Mesendoderm (in vitro differentiated cells): ENCODE measurements around the gene SNAP29.
"Not testable (repeated sequence)": the region's sequence is repeated elsewhere in the genome, so short reads cannot be mapped to it uniquely, and the experiment has no call there.

Experiments
- DNase-seq: peaks from one replicate; pipeline ENCODE4 v3.0.0; 2013
- H2AK5ac ChIP-seq: 2 replicates; pipeline ENCODE4 v1.6.1; 2013; ENCODE audit warnings: low read length, inconsistent platforms
- H2BK120ac ChIP-seq: 2 replicates; pipeline ENCODE4 v1.6.1; 2013; ENCODE audit warnings: low read depth, mild to moderate bottlenecking, low read length, moderate library complexity, mixed read lengths
- H2BK15ac ChIP-seq: replicated peaks from 2 replicates; pipeline ENCODE4 v1.6.1; 2013; ENCODE audit warnings: low read depth, mild to moderate bottlenecking, moderate library complexity
- H2BK5ac ChIP-seq: 2 replicates; pipeline ENCODE4 v1.6.1; 2013; ENCODE audit warnings: low read length, inconsistent platforms
- H3K18ac ChIP-seq: 2 replicates; pipeline ENCODE4 v1.6.1; 2013; ENCODE audit warnings: mild to moderate bottlenecking, low read length, mixed read lengths
- H3K23ac ChIP-seq: one replicate; pipeline ENCODE4 v1.6.1; 2013; ENCODE audit warnings: low read length
- H3K27ac ChIP-seq: 2 replicates; pipeline ENCODE4 v1.5.1; 2013; ENCODE audit warnings: low read depth, mild to moderate bottlenecking, inconsistent platforms, low read length, moderate library complexity
- H3K27me3 ChIP-seq: 2 replicates; pipeline ENCODE4 v1.6.1; 2013; ENCODE audit warnings: low read length, control low read depth, mild to moderate bottlenecking, inconsistent platforms; ENCODE audit not compliant: insufficient read depth, poor library complexity
- H3K36me3 ChIP-seq: 2 replicates; pipeline ENCODE4 v1.6.1; 2013; ENCODE audit warnings: low read length, inconsistent platforms; ENCODE audit not compliant: control insufficient read depth, insufficient read depth
- H3K4ac ChIP-seq: one replicate; pipeline ENCODE4 v1.6.1; 2013; ENCODE audit warnings: low read depth, mild to moderate bottlenecking, low read length, moderate library complexity
- H3K4me1 ChIP-seq: 2 replicates; pipeline ENCODE4 v1.6.1; 2013; ENCODE audit warnings: low read depth, low read length, inconsistent platforms; ENCODE audit not compliant: control insufficient read depth
- H3K4me2 ChIP-seq: 2 replicates; pipeline ENCODE4 v1.6.1; 2013; ENCODE audit warnings: low read length
- H3K4me3 ChIP-seq: 2 replicates; pipeline ENCODE4 v1.5.1; 2013; ENCODE audit warnings: mild to moderate bottlenecking, low read length
- H3K56ac ChIP-seq: one replicate; pipeline ENCODE4 v1.6.1; 2013; ENCODE audit warnings: low read length
- H3K79me1 ChIP-seq: 2 replicates; pipeline ENCODE4 v1.6.1; 2013; ENCODE audit warnings: low read length, inconsistent platforms
- H3K79me2 ChIP-seq: 2 replicates; pipeline ENCODE4 v1.6.1; 2013; ENCODE audit warnings: mild to moderate bottlenecking, low read length; ENCODE audit not compliant: control insufficient read depth, insufficient read depth
- H3K9ac ChIP-seq: 2 replicates; pipeline ENCODE4 v1.6.1; 2013; ENCODE audit warnings: low read length, inconsistent platforms
- H4K5ac ChIP-seq: one replicate; pipeline ENCODE4 v1.6.1; 2013; ENCODE audit warnings: low read length
- H4K8ac ChIP-seq: one replicate; pipeline ENCODE4 v1.6.1; 2013; ENCODE audit warnings: low read depth, mild to moderate bottlenecking, control low read depth, low read length, moderate library complexity
- WGBS: extraction: QIAGEN DNeasy Blood & Tissue Kit; methylation state at CpG from one replicate; pipeline ENCODE4 v1.1.7; 2013; ENCODE audit warnings: low lambda C conversion rate, missing lambda C conversion rate; ENCODE audit not compliant: insufficient coverage; ENCODE audit errors: extremely low coverage; 5-methylcytosine and 5-hydroxymethylcytosine counted together

SNAP29 gene

GRCh38 chr22:20935049-20935448 is 76.2 kb downstream of the SNAP29 start:
- H3K27ac ChIP-seq, H3K18ac ChIP-seq, H2BK15ac ChIP-seq, H4K5ac ChIP-seq, H3K27me3 ChIP-seq, H4K8ac ChIP-seq, DNase-seq, H2BK5ac ChIP-seq, H3K4me2 ChIP-seq, H3K56ac ChIP-seq, H3K4me1 ChIP-seq, H3K4me3 ChIP-seq, H2BK120ac ChIP-seq, H3K36me3 ChIP-seq, H3K9ac ChIP-seq, H3K4ac ChIP-seq, H3K23ac ChIP-seq, H2AK5ac ChIP-seq: not testable (repeated sequence)
- peaks cover 10% of the 10 kb centered on the region for H3K79me1 ChIP-seq
- peaks cover 83% of the 10 kb centered on the region for H3K79me2 ChIP-seq
- WGBS = no CpG with 5 or more reads among the region's 9 CpGs

GRCh38 chr22:20935780-20936539 is 77.2 kb downstream of the SNAP29 start:
- not testable (repeated sequence) for H3K4me1 ChIP-seq, H3K56ac ChIP-seq, H2BK5ac ChIP-seq, H3K4me2 ChIP-seq, H3K18ac ChIP-seq, DNase-seq, H3K23ac ChIP-seq, H3K27ac ChIP-seq, H4K5ac ChIP-seq, H4K8ac ChIP-seq, H2BK15ac ChIP-seq, H3K9ac ChIP-seq, H3K27me3 ChIP-seq, H3K36me3 ChIP-seq, H3K4ac ChIP-seq, H2BK120ac ChIP-seq, H3K4me3 ChIP-seq, H2AK5ac ChIP-seq
- peaks cover 84% of the 10 kb centered on the region for H3K79me2 ChIP-seq
- H3K79me1 ChIP-seq = peaks cover 12% of the 10 kb centered on the region
- no CpG with 5 or more reads among the region's 11 CpGs for WGBS

- Histone ChIP-seq H3K4ac (no peak overlapping the region), H3K27me3 (no peaks in the 10 kb centered on the region), H3K56ac (no peak overlapping the region), H3K27ac (no peak overlapping the region), H3K36me3 (peaks cover 7% of the 10 kb centered on the region), H3K79me1 (peaks cover 12% of the 10 kb centered on the region), H3K23ac (no peak overlapping the region), H4K5ac (no peak overlapping the region), H2AK5ac (no peak overlapping the region), H3K18ac (no peak overlapping the region), H3K9ac (no peak overlapping the region), H2BK5ac (no peak overlapping the region), H3K79me2 (peaks cover 85% of the 10 kb centered on the region), H2BK15ac (no peak overlapping the region), H4K8ac (no peak overlapping the region), H3K4me3 (no peak overlapping the region), H3K4me2 (no peak overlapping the region), H3K4me1 (peaks cover 2% of the 10 kb centered on the region), H2BK120ac (no peak overlapping the region)
- no peak for DNase-seq
- no CpG with 5 or more reads among the region's 12 CpGs for WGBS
Measured at GRCh38 chr22:20937031-20937793, 78.4 kb downstream of the SNAP29 start.

GRCh38 chr22:20937794-20938671 is 79.2 kb downstream of the SNAP29 start:
- no peak overlapping the region for H3K56ac ChIP-seq
- H4K8ac ChIP-seq = no peak overlapping the region
- H3K27me3 ChIP-seq = no peaks in the 10 kb centered on the region
- no peak overlapping the region for H3K4me3 ChIP-seq
- H3K79me1 ChIP-seq = peaks cover 12% of the 10 kb centered on the region
- H3K4me2 ChIP-seq = no peak overlapping the region
- no peak overlapping the region for H3K4ac ChIP-seq
- H2BK5ac ChIP-seq = no peak overlapping the region
- no peak overlapping the region for H3K23ac ChIP-seq
- H2AK5ac ChIP-seq = no peak overlapping the region
- DNase-seq = no peak
- no peak overlapping the region for H2BK15ac ChIP-seq
- peaks cover 85% of the 10 kb centered on the region for H3K79me2 ChIP-seq
- H3K9ac ChIP-seq = no peak overlapping the region
- H3K36me3 ChIP-seq = peaks cover 7% of the 10 kb centered on the region
- H4K5ac ChIP-seq = no peak overlapping the region
- H2BK120ac ChIP-seq = no peak overlapping the region
- no CpG with 5 or more reads among the region's 8 CpGs for WGBS
- H3K18ac ChIP-seq = no peak overlapping the region
- H3K27ac ChIP-seq = no peak overlapping the region
- peaks cover 2% of the 10 kb centered on the region for H3K4me1 ChIP-seq

- H3K4me2 ChIP-seq, H3K4ac ChIP-seq, H3K4me1 ChIP-seq, H3K23ac ChIP-seq, H2BK15ac ChIP-seq, H3K27ac ChIP-seq, H3K36me3 ChIP-seq, DNase-seq, H2BK120ac ChIP-seq, H3K27me3 ChIP-seq, H3K56ac ChIP-seq, H2AK5ac ChIP-seq, H3K9ac ChIP-seq, H4K5ac ChIP-seq, H4K8ac ChIP-seq, H2BK5ac ChIP-seq, H3K18ac ChIP-seq, H3K79me1 ChIP-seq, H3K4me3 ChIP-seq: not testable (repeated sequence)
- WGBS = no CpG with 5 or more reads among the region's 14 CpGs
- H3K79me2 ChIP-seq = peaks cover 87% of the 10 kb centered on the region
Measured at GRCh38 chr22:20939457-20940185, 80.8 kb downstream of the SNAP29 start.
